Stimulated activated CD8-positive, alpha-beta memory T cell treated with anti-CD3 and anti-CD28 coated beads, Interleukin-4, amount 100 ng/mL, for 4 hours (primary cell): ENCODE results near the gene EXOC6B.

Experiments
- DNase-seq, 2 donors: peaks; one replicate each; pipeline ENCODE4 v3.0.0-alpha.2; 2020; ENCODE audit warnings: low read depth in 2 of 2, low spot score in 1 of 2

Gene EXOC6B

GRCh38 chr2:72235497-72236415 is 590.1 kb downstream of the EXOC6B start:
- no peak for DNase-seq

- no peak for DNase-seq
Observed at GRCh38 chr2:72233211-72233610, 592.6 kb downstream of the EXOC6B start.

GRCh38 chr2:72222829-72223564 is 602.8 kb downstream of the EXOC6B start:
- no peak for DNase-seq

GRCh38 chr2:72220170-72220569 is 605.7 kb downstream of the EXOC6B start:
- no peak for DNase-seq

- DNase-seq: no peak
Observed at GRCh38 chr2:72214429-72215143, 611.2 kb downstream of the EXOC6B start.

GRCh38 chr2:72212486-72212855 is 613.4 kb downstream of the EXOC6B start:
- DNase-seq: no peak

GRCh38 chr2:72211777-72212485 is 613.9 kb downstream of the EXOC6B start:
- DNase-seq: no peak

- no peak for DNase-seq
Observed at GRCh38 chr2:72211350-72211749, 614.5 kb downstream of the EXOC6B start.

- DNase-seq: no peak
Observed at GRCh38 chr2:72210470-72210869, 615.4 kb downstream of the EXOC6B start.

- no peak for DNase-seq
Observed at GRCh38 chr2:72208225-72208624, 617.6 kb downstream of the EXOC6B start.

GRCh38 chr2:72207334-72207733 is 618.5 kb downstream of the EXOC6B start:
- no peak for DNase-seq

- no peak for DNase-seq
Observed at GRCh38 chr2:72205504-72205881, 620.3 kb downstream of the EXOC6B start.

- no peak for DNase-seq
Observed at GRCh38 chr2:72204786-72205503, 620.9 kb downstream of the EXOC6B start.

- DNase-seq: no peak
Observed at GRCh38 chr2:72204156-72204785, 621.6 kb downstream of the EXOC6B start.

- no peak for DNase-seq
Observed at GRCh38 chr2:72198532-72199241, 627.1 kb downstream of the EXOC6B start.

- no peak for DNase-seq
Observed at GRCh38 chr2:72193723-72194122, 632.1 kb downstream of the EXOC6B start.

- DNase-seq: no peak
Observed at GRCh38 chr2:72191441-72191840, 634.4 kb downstream of the EXOC6B start.

- no peak for DNase-seq
Observed at GRCh38 chr2:72185206-72185605, 640.6 kb downstream of the EXOC6B start.

GRCh38 chr2:72183466-72183865 is 642.4 kb downstream of the EXOC6B start:
- DNase-seq: no peak
